Measurements from ENCODE around the gene HSFX3. TPM values are rescaled to one million over a fixed set of nuclear protein-coding genes. Genes with fewer than 3 reads are reported as not detected.

The HSFX3 gene
- total and polyA plus RNA-seq, 2 donors (not counting 1 experiment from before 2014, with no cell fraction given): not detected

DNA sequence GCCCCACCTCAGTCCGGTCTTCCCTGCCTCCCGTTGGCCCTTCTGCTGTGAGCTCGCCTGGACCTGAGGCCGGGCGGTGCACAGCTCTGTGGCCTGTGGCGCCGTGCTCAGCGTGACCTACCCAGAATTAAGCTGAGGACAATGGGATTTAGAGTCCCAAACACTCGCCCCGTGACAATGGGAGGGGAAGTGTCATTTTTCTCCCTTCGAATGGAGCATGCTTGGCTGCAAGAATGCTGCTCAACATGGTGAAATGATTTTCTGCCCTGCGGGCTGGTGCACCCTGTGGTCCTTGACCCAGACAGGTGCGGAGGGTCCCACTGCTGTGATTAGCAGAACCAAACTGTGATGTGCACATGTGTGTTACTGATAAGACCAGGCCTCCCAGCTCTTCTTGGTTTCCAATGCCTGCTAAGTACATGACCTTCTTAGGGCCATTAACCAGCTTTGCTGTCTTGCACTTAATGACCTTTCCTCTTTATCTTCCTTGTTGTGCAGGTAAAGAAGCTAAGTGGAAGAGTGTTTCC is 8.1 kb downstream of the HSFX3 start:
- ATAC-seq (ENCODE audit: low read depth): no peak
- H3K4me3 Mint-ChIP-seq: peak overlapping the region; percentile 95
- H3K4me3 ChIP-seq (ENCODE audit: control extremely low read depth in 1 of 5, extremely low read depth in 1 of 5, insufficient read depth in 1 of 5, low read depth in 2 of 5, low read length in 4 of 5): peak overlapping the region; percentile 4 to 81 (median 68)
- H3K27me3 Mint-ChIP-seq: no peaks in the 10 kb centered on the region
- H3K9me3 ChIP-seq (ENCODE audit: control extremely low read depth in 1 of 3, control insufficient read depth in 2 of 3, insufficient read depth in 1 of 3, low read length in 2 of 3): no peaks in the 10 kb centered on the region
- WGBS (ENCODE audit: insufficient coverage): under 1% methylated on average over 11 of the region's 13 CpGs
- H3K27ac ChIP-seq (ENCODE audit: low read length in 2 of 2): peak overlapping the region; percentile 99
- peaks cover 12% of the 10 kb centered on the region for H3K4me1 Mint-ChIP-seq
- H3K79me2 ChIP-seq (ENCODE audit: control insufficient read depth, insufficient read depth, low read length): peaks cover 7% of the 10 kb centered on the region
- TF ChIP-seq EZH2 (IDR thresholded peaks at IDR 0.05; ENCODE audit: borderline replicate concordance, insufficient read depth, low read depth, low read length, poor library complexity, severe bottlenecking): no peak
- TF ChIP-seq, protein P1, sequence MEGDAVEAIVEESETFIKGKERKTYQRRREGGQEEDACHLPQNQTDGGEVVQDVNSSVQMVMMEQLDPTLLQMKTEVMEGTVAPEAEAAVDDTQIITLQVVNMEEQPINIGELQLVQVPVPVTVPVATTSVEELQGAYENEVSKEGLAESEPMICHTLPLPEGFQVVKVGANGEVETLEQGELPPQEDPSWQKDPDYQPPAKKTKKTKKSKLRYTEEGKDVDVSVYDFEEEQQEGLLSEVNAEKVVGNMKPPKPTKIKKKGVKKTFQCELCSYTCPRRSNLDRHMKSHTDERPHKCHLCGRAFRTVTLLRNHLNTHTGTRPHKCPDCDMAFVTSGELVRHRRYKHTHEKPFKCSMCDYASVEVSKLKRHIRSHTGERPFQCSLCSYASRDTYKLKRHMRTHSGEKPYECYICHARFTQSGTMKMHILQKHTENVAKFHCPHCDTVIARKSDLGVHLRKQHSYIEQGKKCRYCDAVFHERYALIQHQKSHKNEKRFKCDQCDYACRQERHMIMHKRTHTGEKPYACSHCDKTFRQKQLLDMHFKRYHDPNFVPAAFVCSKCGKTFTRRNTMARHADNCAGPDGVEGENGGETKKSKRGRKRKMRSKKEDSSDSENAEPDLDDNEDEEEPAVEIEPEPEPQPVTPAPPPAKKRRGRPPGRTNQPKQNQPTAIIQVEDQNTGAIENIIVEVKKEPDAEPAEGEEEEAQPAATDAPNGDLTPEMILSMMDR (IDR thresholded peaks at IDR 0.05): no peak
- H3K27me3 ChIP-seq (replicated peaks in 1 of 4; ENCODE audit: control extremely low read depth in 1 of 4, control insufficient read depth in 3 of 4, insufficient read depth in 4 of 4, low read length in 3 of 4): no peaks in the 10 kb centered on the region
- peaks cover 6 to 13% of the 10 kb centered on the region in 2 donors for H3K4me1 ChIP-seq (ENCODE audit: control insufficient read depth in 2 of 2, insufficient read depth in 2 of 2, low read length in 2 of 2)
- peak overlapping the region; percentile 100 for H3K27ac Mint-ChIP-seq
- intact Hi-C loops (cut with micrococcal nuclease): no loop called here
- peak overlapping the region; percentile 79 for H3K4me2 ChIP-seq (replicated peaks; ENCODE audit: low read depth, low read length, poor library complexity, severe bottlenecking)
- no peaks in the 10 kb centered on the region for H3K9me3 Mint-ChIP-seq (ENCODE audit: insufficient read depth)
- no peaks in the 10 kb centered on the region for H3K36me3 ChIP-seq (replicated peaks in 1 of 2; ENCODE audit: control extremely low read depth in 1 of 2, control insufficient read depth in 1 of 2, extremely low read depth in 1 of 2, insufficient read depth in 2 of 2, low read length in 1 of 2)
- no peaks in the 10 kb centered on the region for H4K20me1 ChIP-seq (ENCODE audit: control insufficient read depth, insufficient read depth, low read length, poor library complexity, severe bottlenecking)
- no peak for DNase-seq
- POLR2A ChIA-PET: no interaction called here
- H2AFZ ChIP-seq (ENCODE audit: insufficient read depth, low read depth, low read length, poor library complexity, severe bottlenecking): peak overlapping the region; percentile 18
- H3K9ac ChIP-seq (ENCODE audit: low read length): peak overlapping the region; percentile 78
- CTCF ChIA-PET: interaction anchor here (3.5 kb wide), 1 partner anchor 30 kb away, joined by 20 read pairs; no protein-coding TSS in a partner anchor
